Immature natural killer cell (primary cell): Measurements from ENCODE around the gene ITPK1. TPM values are rescaled to one million over a fixed set of nuclear protein-coding genes. Genes with fewer than 3 reads are reported as not detected.
"Not testable (repeated sequence)": the region's sequence is repeated elsewhere in the genome, so short reads cannot be mapped to it uniquely, and the experiment has no call there.

Experiments
- DNase-seq, 3 donors: peaks; one replicate each; pipeline ENCODE4 v3.0.0; 2022; ENCODE audit warnings: mixed read lengths in 1 of 3
- H3K27ac Mint-ChIP-seq, 6 donors: one replicate each; pipeline ENCODE4 v1.8.0; 2020; ENCODE audit warnings: mixed read lengths in 6 of 6, mild to moderate bottlenecking in 5 of 6, inconsistent platforms in 4 of 6, moderate library complexity in 3 of 6
- H3K27me3 Mint-ChIP-seq, 3 donors: one replicate each; pipeline ENCODE4 v1.8.0; 2020 to 2021; ENCODE audit warnings: low read depth in 3 of 3, mild to moderate bottlenecking in 3 of 3, mixed read lengths in 3 of 3, moderate library complexity in 3 of 3, inconsistent platforms in 1 of 3
- H3K36me3 Mint-ChIP-seq, 3 donors: one replicate each; pipeline ENCODE4 v1.8.0; 2020; ENCODE audit warnings: mixed read lengths in 3 of 3, inconsistent platforms in 2 of 3, mild to moderate bottlenecking in 2 of 3
- H3K4me1 Mint-ChIP-seq, 2 donors: one replicate each; pipeline ENCODE4 v1.8.0; 2020; ENCODE audit warnings: inconsistent platforms in 2 of 2, mild to moderate bottlenecking in 2 of 2, mixed read lengths in 2 of 2, moderate library complexity in 1 of 2
- H3K4me3 Mint-ChIP-seq, 5 donors: one replicate each; pipeline ENCODE4 v1.8.0; 2020; ENCODE audit warnings: mild to moderate bottlenecking in 5 of 5, mixed read lengths in 5 of 5, inconsistent platforms in 3 of 5, moderate library complexity in 3 of 5
- H3K9me3 Mint-ChIP-seq, 6 donors: one replicate each; pipeline ENCODE4 v1.8.0; 2020; ENCODE audit warnings: mild to moderate bottlenecking in 6 of 6, mixed read lengths in 6 of 6, inconsistent platforms in 4 of 6, moderate library complexity in 3 of 6
- polyA plus RNA-seq, 3 donors: library from polyadenylated mRNA; unstranded; fragments of 300-500 nt; fragmentation: Illumina TruSeq; gene quantifications; one replicate each; pipeline ENCODE4 v1.2.3, GENCODE V29; 2021

ITPK1 gene
- polyA plus RNA-seq, 3 donors from 2014 or later: 19.5 to 53.0 (median 21.7) TPM

- DNase-seq: no peak
- Mint-ChIP-seq H3K27ac (no peak overlapping the region), H3K36me3 (no peaks in the 10 kb centered on the region), H3K4me1 (peaks cover 2 to 6% of the 10 kb centered on the region in 2 donors), H3K4me3 (no peak overlapping the region), H3K9me3 (no peaks in the 10 kb centered on the region), H3K27me3 (peaks cover 2 to 8% (median 2%) of the 10 kb centered on the region in 3 donors)
Measured at GRCh38 chr14:93142854-93143652, 27.3 kb upstream of the ITPK1 start.

- no peaks in the 10 kb centered on the region for H3K9me3 Mint-ChIP-seq
- H3K4me3 Mint-ChIP-seq: no peak overlapping the region
- H3K36me3 Mint-ChIP-seq: no peaks in the 10 kb centered on the region
- H3K27me3 Mint-ChIP-seq: peaks cover 0 to 8% (median 4%) of the 10 kb centered on the region in 3 donors
- DNase-seq: no peak
- H3K27ac Mint-ChIP-seq: no peak overlapping the region
- peaks cover 2 to 6% of the 10 kb centered on the region in 2 donors for H3K4me1 Mint-ChIP-seq
Measured at GRCh38 chr14:93137864-93138263, 22.1 kb upstream of the ITPK1 start.

- H3K4me3 Mint-ChIP-seq, H3K27ac Mint-ChIP-seq, H3K36me3 Mint-ChIP-seq, H3K4me1 Mint-ChIP-seq, DNase-seq, H3K27me3 Mint-ChIP-seq, H3K9me3 Mint-ChIP-seq: not testable (repeated sequence)
Measured at GRCh38 chr14:93136508-93136907, 20.8 kb upstream of the ITPK1 start.

- Mint-ChIP-seq H3K4me3 (no peak overlapping the region), H3K9me3 (no peaks in the 10 kb centered on the region), H3K4me1 (peaks cover 2 to 6% of the 10 kb centered on the region in 2 donors), H3K36me3 (no peaks in the 10 kb centered on the region), H3K27me3 (peaks cover 2 to 6% (median 3%) of the 10 kb centered on the region in 3 donors), H3K27ac (no peak overlapping the region)
- no peak for DNase-seq
Measured at GRCh38 chr14:93136009-93136408, 20.3 kb upstream of the ITPK1 start.

GRCh38 chr14:93135399-93135798 is 19.7 kb upstream of the ITPK1 start:
- Mint-ChIP-seq H3K27me3 (peaks cover 2 to 6% (median 3%) of the 10 kb centered on the region in 3 donors), H3K9me3 (no peaks in the 10 kb centered on the region), H3K4me3 (no peak overlapping the region), H3K27ac (no peak overlapping the region), H3K36me3 (no peaks in the 10 kb centered on the region), H3K4me1 (peaks cover 2 to 6% of the 10 kb centered on the region in 2 donors)
- DNase-seq: no peak

GRCh38 chr14:93133464-93133863 is 17.7 kb upstream of the ITPK1 start:
- no peaks in the 10 kb centered on the region for H3K36me3 Mint-ChIP-seq
- no peak for DNase-seq

GRCh38 chr14:93132472-93133065 is 16.8 kb upstream of the ITPK1 start:
- Mint-ChIP-seq H3K36me3 (peaks cover 0 to 5% (median 0%) of the 10 kb centered on the region in 3 donors), H3K27ac (no peak overlapping the region), H3K27me3 (peaks cover 0 to 3% (median 2%) of the 10 kb centered on the region in 3 donors), H3K4me3 (no peak overlapping the region), H3K4me1 (no peaks in the 10 kb centered on the region), H3K9me3 (no peaks in the 10 kb centered on the region)
- DNase-seq: peak; percentile 16 to 35 (median 29)

More at GRCh38 chr14:93133464-93133863, 17.7 kb upstream of the ITPK1 start:
- H3K4me3 Mint-ChIP-seq: no peak overlapping the region
- H3K27ac Mint-ChIP-seq: no peak overlapping the region
- H3K4me1 Mint-ChIP-seq: no peaks in the 10 kb centered on the region
- H3K27me3 Mint-ChIP-seq: peaks cover 0 to 3% (median 2%) of the 10 kb centered on the region in 3 donors
- H3K9me3 Mint-ChIP-seq: no peaks in the 10 kb centered on the region

GRCh38 chr14:93131257-93131820 is 15.6 kb upstream of the ITPK1 start:
- not testable (repeated sequence) for H3K9me3 Mint-ChIP-seq, H3K4me1 Mint-ChIP-seq, H3K4me3 Mint-ChIP-seq, H3K36me3 Mint-ChIP-seq, H3K27me3 Mint-ChIP-seq, DNase-seq, H3K27ac Mint-ChIP-seq

GRCh38 chr14:93128725-93129459 is 13.2 kb upstream of the ITPK1 start:
- Mint-ChIP-seq H3K9me3 (no peaks in the 10 kb centered on the region), H3K4me3 (no peak overlapping the region), H3K27ac (no peak overlapping the region), H3K36me3 (peaks cover 0 to 5% (median 0%) of the 10 kb centered on the region in 3 donors), H3K4me1 (no peaks in the 10 kb centered on the region), H3K27me3 (peaks cover 0 to 3% (median 0%) of the 10 kb centered on the region in 3 donors)
- DNase-seq: no peak

GRCh38 chr14:93126111-93126510 is 10.4 kb upstream of the ITPK1 start:
- Mint-ChIP-seq H3K36me3 (peaks cover 0 to 5% (median 0%) of the 10 kb centered on the region in 3 donors), H3K4me1 (no peaks in the 10 kb centered on the region), H3K27ac (no peak overlapping the region), H3K9me3 (no peaks in the 10 kb centered on the region), H3K4me3 (no peak overlapping the region), H3K27me3 (peaks cover 0 to 2% (median 0%) of the 10 kb centered on the region in 3 donors)
- no peak for DNase-seq

- Mint-ChIP-seq H3K4me1 (no peaks in the 10 kb centered on the region), H3K9me3 (peaks cover 0 to 2% (median 0%) of the 10 kb centered on the region in 6 donors), H3K27me3 (peaks cover under 1 to 4% (median 1%) of the 10 kb centered on the region in 3 donors), H3K36me3 (peaks cover 0 to 2% (median 0%) of the 10 kb centered on the region in 3 donors), H3K27ac (no peak overlapping the region), H3K4me3 (no peak overlapping the region)
- no peak for DNase-seq
Measured at GRCh38 chr14:93122826-93123225, 7.1 kb upstream of the ITPK1 start.

- H3K36me3 Mint-ChIP-seq: no peaks in the 10 kb centered on the region
- peaks cover 9 to 10% of the 10 kb centered on the region in 2 donors for H3K4me1 Mint-ChIP-seq
- no peak overlapping the region for H3K4me3 Mint-ChIP-seq
Measured at GRCh38 chr14:93121030-93121834, 5.5 kb upstream of the ITPK1 start.

GRCh38 chr14:93120517-93120916 is 4.8 kb upstream of the ITPK1 start:
- DNase-seq: no peak
- H3K4me1 Mint-ChIP-seq: peaks cover 9 to 11% of the 10 kb centered on the region in 2 donors
- peaks cover 1 to 4% (median 3%) of the 10 kb centered on the region in 3 donors for H3K27me3 Mint-ChIP-seq
- H3K36me3 Mint-ChIP-seq: no peaks in the 10 kb centered on the region
- H3K27ac Mint-ChIP-seq: no peak overlapping the region
- H3K4me3 Mint-ChIP-seq: no peak overlapping the region
- H3K9me3 Mint-ChIP-seq: peaks cover 0 to 2% (median 0%) of the 10 kb centered on the region in 6 donors

More at GRCh38 chr14:93121030-93121834, 5.5 kb upstream of the ITPK1 start:
- Mint-ChIP-seq H3K9me3 (peaks cover 0 to 2% (median 0%) of the 10 kb centered on the region in 6 donors), H3K27ac (no peak overlapping the region), H3K27me3 (peaks cover 1 to 4% (median 3%) of the 10 kb centered on the region in 3 donors)
- no peak for DNase-seq
